WTC11 (cell line): Measurements from ENCODE around the gene SYT1. TPM values are rescaled to one million over a fixed set of nuclear protein-coding genes. Genes with fewer than 3 reads are reported as not detected.

Source experiments
- ATAC-seq: fragments of 200-7000 bp; cut with Tn5 transposase; 2 replicates; pipeline ENCODE4 v1.10.0; 2021; ENCODE audit warnings: mild to moderate bottlenecking, moderate library complexity
- CTCF ChIA-PET: fragments of 300-600 bp; sonication (Branson Sonifier 250); formaldehyde crosslinking; loops from one replicate; lab custom pipeline; 2021; ENCODE audit warnings: antibody characterized with exemption; lab: Charles Lee
- POLR2A ChIA-PET: fragments of 350-600 bp; sonication (Branson Sonifier 250); formaldehyde crosslinking; loops from one replicate; lab custom pipeline; 2021; ENCODE audit warnings: antibody characterized with exemption; lab: Charles Lee
- DNase-seq: peaks from one replicate; pipeline ENCODE4 v3.0.0; 2021; ENCODE audit warnings: low spot score
- H3K27ac Mint-ChIP-seq: 2 replicates; pipeline ENCODE4 v1.8.0; 2021; ENCODE audit warnings: mixed read lengths
- H3K27me3 Mint-ChIP-seq: 2 replicates; pipeline ENCODE4 v1.8.0; 2021; ENCODE audit warnings: low read depth, mild to moderate bottlenecking, moderate library complexity, mixed read lengths
- H3K36me3 Mint-ChIP-seq: 2 replicates; pipeline ENCODE4 v1.8.0; 2021; ENCODE audit warnings: mixed read lengths
- H3K4me1 Mint-ChIP-seq: 2 replicates; pipeline ENCODE4 v1.8.0; 2022; ENCODE audit warnings: mixed read lengths
- H3K4me3 Mint-ChIP-seq: 2 replicates; pipeline ENCODE4 v1.8.0; 2021; ENCODE audit warnings: mild to moderate bottlenecking, moderate library complexity, mixed read lengths
- H3K9me3 Mint-ChIP-seq: 2 replicates; pipeline ENCODE4 v1.8.0; 2021; ENCODE audit warnings: mixed read lengths
- ATF1 ChIP-seq: sonication (generic); formaldehyde crosslinking; IDR thresholded peaks from 2 replicates; pipeline ENCODE4 v1.8.1; 2023; ENCODE audit warnings: mild to moderate bottlenecking, moderate library complexity, missing genetic modification reagents
- CBFB ChIP-seq: sonication (generic); formaldehyde crosslinking; IDR thresholded peaks from 2 replicates; pipeline ENCODE4 v1.8.1; 2022; ENCODE audit warnings: mild to moderate bottlenecking, low read depth, missing genetic modification reagents
- ESRRA ChIP-seq: sonication (generic); formaldehyde crosslinking; IDR thresholded peaks from 2 replicates; pipeline ENCODE4 v1.8.1; 2022; ENCODE audit warnings: mild to moderate bottlenecking, missing genetic modification reagents, borderline replicate concordance
- FOXJ3 ChIP-seq: sonication (generic); formaldehyde crosslinking; IDR thresholded peaks from 2 replicates; pipeline ENCODE4 v1.9.0; 2021; ENCODE audit warnings: missing genetic modification reagents, mild to moderate bottlenecking, borderline replicate concordance
- MXD4 ChIP-seq: fragments of 250-450 bp; sonication (Bioruptor Pico); IDR thresholded peaks from 2 replicates; pipeline ENCODE4 v1.8.0; 2021; ENCODE audit warnings: mild to moderate bottlenecking, moderate library complexity, borderline replicate concordance
- NFE2L1 ChIP-seq: sonication (generic); formaldehyde crosslinking; IDR thresholded peaks from 2 replicates; pipeline ENCODE4 v1.8.1; 2023; ENCODE audit warnings: missing genetic modification reagents
- RORB ChIP-seq: fragments of 250-450 bp; sonication (Bioruptor Pico); IDR thresholded peaks from 2 replicates; pipeline ENCODE4 v1.9.0; 2021; ENCODE audit warnings: mild to moderate bottlenecking
- ZNF219 ChIP-seq: sonication (generic); formaldehyde crosslinking; IDR thresholded peaks from 2 replicates; pipeline ENCODE4 v1.8.0; 2023; ENCODE audit warnings: missing genetic modification reagents, mild to moderate bottlenecking, borderline replicate concordance
- ZNF232 ChIP-seq: sonication (generic); formaldehyde crosslinking; IDR thresholded peaks from 2 replicates; pipeline ENCODE4 v1.8.0; 2022; ENCODE audit warnings: mild to moderate bottlenecking, missing genetic modification reagents
- total RNA-seq: library from RNA; stranded (reverse); gene quantifications from 3 replicates; pipeline ENCODE4 v1.2.3, GENCODE V29; 2021
- TF ChIP-seq, protein P1 (sequence below): fragments of 200-600 bp; IDR thresholded peaks from 2 replicates; pipeline ENCODE4 v1.8.0; 2022; ENCODE audit warnings: antibody characterized with exemption
- TF ChIP-seq, protein P2 (sequence below): fragments of 250-450 bp; sonication (Bioruptor Pico); IDR thresholded peaks from 2 replicates; pipeline ENCODE4 v1.9.0; 2021; ENCODE audit warnings: mild to moderate bottlenecking, borderline replicate concordance
- TF ChIP-seq, protein P3 (sequence below): sonication (generic); formaldehyde crosslinking; IDR thresholded peaks from 2 replicates; pipeline ENCODE4 v1.8.0; 2022; ENCODE audit warnings: mild to moderate bottlenecking, missing genetic modification reagents
- TF ChIP-seq, protein P4 (sequence below): sonication (generic); formaldehyde crosslinking; conservative IDR thresholded peaks from 2 replicates; pipeline ENCODE4 v1.8.1; 2022; ENCODE audit warnings: mild to moderate bottlenecking, missing genetic modification reagents
- TF ChIP-seq, protein P5 (sequence below): sonication (generic); formaldehyde crosslinking; IDR thresholded peaks from 2 replicates; pipeline ENCODE4 v1.8.1; 2022; ENCODE audit warnings: low read depth, mild to moderate bottlenecking, moderate library complexity, missing genetic modification reagents, borderline replicate concordance
- TF ChIP-seq, protein P6 (sequence below): fragments of 250-450 bp; sonication (Bioruptor Pico); IDR thresholded peaks from 2 replicates; pipeline ENCODE4 v1.9.0; 2021; ENCODE audit warnings: mild to moderate bottlenecking
- TF ChIP-seq, protein P7 (sequence below): sonication (generic); formaldehyde crosslinking; IDR thresholded peaks from 2 replicates; pipeline ENCODE4 v1.8.1; 2023; ENCODE audit warnings: mild to moderate bottlenecking, missing genetic modification reagents, moderate library complexity
- TF ChIP-seq, protein P8 (sequence below): sonication (generic); formaldehyde crosslinking; IDR thresholded peaks from 2 replicates; pipeline ENCODE4 v1.8.1; 2023; ENCODE audit warnings: mild to moderate bottlenecking, missing genetic modification reagents, moderate library complexity

SYT1 gene
- total RNA-seq, 1 experiment from 2014 or later, result 45.2 TPM

DNA sequence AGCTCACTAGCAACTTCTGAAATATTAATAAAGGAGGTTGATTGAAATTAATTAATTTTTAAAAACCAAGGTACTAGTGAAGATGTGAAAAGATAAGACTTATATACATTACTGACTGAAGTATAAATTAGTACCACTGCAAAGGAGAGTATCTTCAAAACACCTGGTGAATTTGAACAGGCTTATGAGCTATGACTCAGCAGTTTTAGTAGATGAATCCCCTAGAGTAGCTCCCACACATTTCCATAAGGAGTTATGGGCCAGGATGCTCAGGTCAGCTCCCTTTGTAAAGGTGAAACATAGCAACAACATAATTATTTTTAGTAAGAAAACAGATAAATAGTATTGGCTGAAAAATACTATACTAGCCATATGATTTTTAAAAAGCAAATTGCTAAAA lies 218.6 kb downstream of the SYT1 start:
- Mint-ChIP-seq H3K27me3 (no peaks in the 10 kb centered on the region), H3K4me3 (no peak overlapping the region), H3K36me3 (no peaks in the 10 kb centered on the region), H3K27ac (no peak overlapping the region), H3K4me1 (peaks cover 40% of the 10 kb centered on the region), H3K9me3 (no peaks in the 10 kb centered on the region)
- ATAC-seq (no peak), DNase-seq (no peak)
- ChIA-PET POLR2A (no interaction called here), CTCF (interaction anchor here (1.4 kb wide), 1 partner anchor 37 kb away, joined by 5 read pairs; no protein-coding TSS in a partner anchor)
- TF ChIP-seq, protein P1, sequence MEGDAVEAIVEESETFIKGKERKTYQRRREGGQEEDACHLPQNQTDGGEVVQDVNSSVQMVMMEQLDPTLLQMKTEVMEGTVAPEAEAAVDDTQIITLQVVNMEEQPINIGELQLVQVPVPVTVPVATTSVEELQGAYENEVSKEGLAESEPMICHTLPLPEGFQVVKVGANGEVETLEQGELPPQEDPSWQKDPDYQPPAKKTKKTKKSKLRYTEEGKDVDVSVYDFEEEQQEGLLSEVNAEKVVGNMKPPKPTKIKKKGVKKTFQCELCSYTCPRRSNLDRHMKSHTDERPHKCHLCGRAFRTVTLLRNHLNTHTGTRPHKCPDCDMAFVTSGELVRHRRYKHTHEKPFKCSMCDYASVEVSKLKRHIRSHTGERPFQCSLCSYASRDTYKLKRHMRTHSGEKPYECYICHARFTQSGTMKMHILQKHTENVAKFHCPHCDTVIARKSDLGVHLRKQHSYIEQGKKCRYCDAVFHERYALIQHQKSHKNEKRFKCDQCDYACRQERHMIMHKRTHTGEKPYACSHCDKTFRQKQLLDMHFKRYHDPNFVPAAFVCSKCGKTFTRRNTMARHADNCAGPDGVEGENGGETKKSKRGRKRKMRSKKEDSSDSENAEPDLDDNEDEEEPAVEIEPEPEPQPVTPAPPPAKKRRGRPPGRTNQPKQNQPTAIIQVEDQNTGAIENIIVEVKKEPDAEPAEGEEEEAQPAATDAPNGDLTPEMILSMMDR, result no peak
- peak; percentile 67; the same call in 1 of the 2 replicates for TF ChIP-seq NFE2L1

DNA sequence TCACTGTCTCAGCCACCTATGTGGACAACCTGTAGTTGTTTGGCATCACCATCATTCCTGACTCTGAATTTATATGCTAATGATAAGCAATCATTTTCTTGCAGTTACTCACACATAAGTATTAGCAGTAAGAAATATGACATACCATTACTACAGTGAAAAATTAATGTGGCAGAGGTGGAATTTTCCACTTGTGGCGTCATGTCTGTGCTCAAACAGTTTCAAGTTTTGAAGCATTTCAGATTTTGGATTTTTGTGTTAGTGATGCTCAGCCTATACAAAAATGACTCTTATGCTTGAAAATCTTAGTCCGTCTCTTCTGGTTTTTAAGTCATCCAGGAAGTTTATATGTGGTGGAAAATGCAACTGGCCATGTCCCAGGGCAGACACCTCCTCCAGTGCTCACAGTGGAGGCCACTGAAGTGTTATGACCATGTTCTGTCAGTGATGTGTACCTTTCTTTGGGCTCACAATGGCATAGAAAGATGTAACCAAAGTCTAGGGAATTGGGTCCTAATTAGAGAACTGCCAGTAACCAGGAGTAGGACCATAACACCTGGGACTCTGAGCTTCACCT lies 220.6 kb downstream of the SYT1 start:
- H3K4me1 Mint-ChIP-seq, result peaks cover 53% of the 10 kb centered on the region
- H3K9me3 Mint-ChIP-seq, result no peaks in the 10 kb centered on the region
- no peak; the same call in 1 of the 2 replicates for ATAC-seq
- POLR2A ChIA-PET, result no interaction called here
- peak overlapping the region; percentile 89; the same call in 1 of the 2 replicates for H3K27ac Mint-ChIP-seq
- CTCF ChIA-PET, result no interaction called here
- H3K4me3 Mint-ChIP-seq, result peak overlapping the region; percentile 2; the same call in 1 of the 2 replicates
- H3K36me3 Mint-ChIP-seq, result no peaks in the 10 kb centered on the region
- H3K27me3 Mint-ChIP-seq, result no peaks in the 10 kb centered on the region
- no peak for DNase-seq
- TF ChIP-seq, protein P2, sequence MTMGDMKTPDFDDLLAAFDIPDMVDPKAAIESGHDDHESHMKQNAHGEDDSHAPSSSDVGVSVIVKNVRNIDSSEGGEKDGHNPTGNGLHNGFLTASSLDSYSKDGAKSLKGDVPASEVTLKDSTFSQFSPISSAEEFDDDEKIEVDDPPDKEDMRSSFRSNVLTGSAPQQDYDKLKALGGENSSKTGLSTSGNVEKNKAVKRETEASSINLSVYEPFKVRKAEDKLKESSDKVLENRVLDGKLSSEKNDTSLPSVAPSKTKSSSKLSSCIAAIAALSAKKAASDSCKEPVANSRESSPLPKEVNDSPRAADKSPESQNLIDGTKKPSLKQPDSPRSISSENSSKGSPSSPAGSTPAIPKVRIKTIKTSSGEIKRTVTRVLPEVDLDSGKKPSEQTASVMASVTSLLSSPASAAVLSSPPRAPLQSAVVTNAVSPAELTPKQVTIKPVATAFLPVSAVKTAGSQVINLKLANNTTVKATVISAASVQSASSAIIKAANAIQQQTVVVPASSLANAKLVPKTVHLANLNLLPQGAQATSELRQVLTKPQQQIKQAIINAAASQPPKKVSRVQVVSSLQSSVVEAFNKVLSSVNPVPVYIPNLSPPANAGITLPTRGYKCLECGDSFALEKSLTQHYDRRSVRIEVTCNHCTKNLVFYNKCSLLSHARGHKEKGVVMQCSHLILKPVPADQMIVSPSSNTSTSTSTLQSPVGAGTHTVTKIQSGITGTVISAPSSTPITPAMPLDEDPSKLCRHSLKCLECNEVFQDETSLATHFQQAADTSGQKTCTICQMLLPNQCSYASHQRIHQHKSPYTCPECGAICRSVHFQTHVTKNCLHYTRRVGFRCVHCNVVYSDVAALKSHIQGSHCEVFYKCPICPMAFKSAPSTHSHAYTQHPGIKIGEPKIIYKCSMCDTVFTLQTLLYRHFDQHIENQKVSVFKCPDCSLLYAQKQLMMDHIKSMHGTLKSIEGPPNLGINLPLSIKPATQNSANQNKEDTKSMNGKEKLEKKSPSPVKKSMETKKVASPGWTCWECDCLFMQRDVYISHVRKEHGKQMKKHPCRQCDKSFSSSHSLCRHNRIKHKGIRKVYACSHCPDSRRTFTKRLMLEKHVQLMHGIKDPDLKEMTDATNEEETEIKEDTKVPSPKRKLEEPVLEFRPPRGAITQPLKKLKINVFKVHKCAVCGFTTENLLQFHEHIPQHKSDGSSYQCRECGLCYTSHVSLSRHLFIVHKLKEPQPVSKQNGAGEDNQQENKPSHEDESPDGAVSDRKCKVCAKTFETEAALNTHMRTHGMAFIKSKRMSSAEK (CRISPR knock-in tag), result no peak
- no peak for TF ChIP-seq CBFB (CRISPR knock-in tag)
- TF ChIP-seq, protein P3, sequence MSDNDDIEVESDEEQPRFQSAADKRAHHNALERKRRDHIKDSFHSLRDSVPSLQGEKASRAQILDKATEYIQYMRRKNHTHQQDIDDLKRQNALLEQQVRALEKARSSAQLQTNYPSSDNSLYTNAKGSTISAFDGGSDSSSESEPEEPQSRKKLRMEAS (CRISPR knock-in tag), result no peak
- TF ChIP-seq ZNF219 (CRISPR knock-in tag), result no peak
- TF ChIP-seq ATF1 (CRISPR knock-in tag), result no peak
- TF ChIP-seq, protein P1, result no peak
- TF ChIP-seq ZNF232, result no peak
- TF ChIP-seq, protein P4, sequence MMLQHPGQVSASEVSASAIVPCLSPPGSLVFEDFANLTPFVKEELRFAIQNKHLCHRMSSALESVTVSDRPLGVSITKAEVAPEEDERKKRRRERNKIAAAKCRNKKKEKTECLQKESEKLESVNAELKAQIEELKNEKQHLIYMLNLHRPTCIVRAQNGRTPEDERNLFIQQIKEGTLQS (CRISPR knock-in tag), result no peak
- TF ChIP-seq, protein P5, sequence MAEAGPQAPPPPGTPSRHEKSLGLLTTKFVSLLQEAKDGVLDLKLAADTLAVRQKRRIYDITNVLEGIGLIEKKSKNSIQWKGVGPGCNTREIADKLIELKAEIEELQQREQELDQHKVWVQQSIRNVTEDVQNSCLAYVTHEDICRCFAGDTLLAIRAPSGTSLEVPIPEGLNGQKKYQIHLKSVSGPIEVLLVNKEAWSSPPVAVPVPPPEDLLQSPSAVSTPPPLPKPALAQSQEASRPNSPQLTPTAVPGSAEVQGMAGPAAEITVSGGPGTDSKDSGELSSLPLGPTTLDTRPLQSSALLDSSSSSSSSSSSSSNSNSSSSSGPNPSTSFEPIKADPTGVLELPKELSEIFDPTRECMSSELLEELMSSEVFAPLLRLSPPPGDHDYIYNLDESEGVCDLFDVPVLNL (CRISPR knock-in tag), result no peak
- TF ChIP-seq ESRRA, result no peak
- TF ChIP-seq, protein P6, sequence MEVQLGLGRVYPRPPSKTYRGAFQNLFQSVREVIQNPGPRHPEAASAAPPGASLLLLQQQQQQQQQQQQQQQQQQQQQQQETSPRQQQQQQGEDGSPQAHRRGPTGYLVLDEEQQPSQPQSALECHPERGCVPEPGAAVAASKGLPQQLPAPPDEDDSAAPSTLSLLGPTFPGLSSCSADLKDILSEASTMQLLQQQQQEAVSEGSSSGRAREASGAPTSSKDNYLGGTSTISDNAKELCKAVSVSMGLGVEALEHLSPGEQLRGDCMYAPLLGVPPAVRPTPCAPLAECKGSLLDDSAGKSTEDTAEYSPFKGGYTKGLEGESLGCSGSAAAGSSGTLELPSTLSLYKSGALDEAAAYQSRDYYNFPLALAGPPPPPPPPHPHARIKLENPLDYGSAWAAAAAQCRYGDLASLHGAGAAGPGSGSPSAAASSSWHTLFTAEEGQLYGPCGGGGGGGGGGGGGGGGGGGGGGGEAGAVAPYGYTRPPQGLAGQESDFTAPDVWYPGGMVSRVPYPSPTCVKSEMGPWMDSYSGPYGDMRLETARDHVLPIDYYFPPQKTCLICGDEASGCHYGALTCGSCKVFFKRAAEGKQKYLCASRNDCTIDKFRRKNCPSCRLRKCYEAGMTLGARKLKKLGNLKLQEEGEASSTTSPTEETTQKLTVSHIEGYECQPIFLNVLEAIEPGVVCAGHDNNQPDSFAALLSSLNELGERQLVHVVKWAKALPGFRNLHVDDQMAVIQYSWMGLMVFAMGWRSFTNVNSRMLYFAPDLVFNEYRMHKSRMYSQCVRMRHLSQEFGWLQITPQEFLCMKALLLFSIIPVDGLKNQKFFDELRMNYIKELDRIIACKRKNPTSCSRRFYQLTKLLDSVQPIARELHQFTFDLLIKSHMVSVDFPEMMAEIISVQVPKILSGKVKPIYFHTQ (CRISPR knock-in tag), result no peak
- TF ChIP-seq RORB (CRISPR knock-in tag), result no peak
- no peak for TF ChIP-seq MXD4 (CRISPR knock-in tag)
- no peak for TF ChIP-seq FOXJ3 (CRISPR knock-in tag)
- TF ChIP-seq, protein P7, sequence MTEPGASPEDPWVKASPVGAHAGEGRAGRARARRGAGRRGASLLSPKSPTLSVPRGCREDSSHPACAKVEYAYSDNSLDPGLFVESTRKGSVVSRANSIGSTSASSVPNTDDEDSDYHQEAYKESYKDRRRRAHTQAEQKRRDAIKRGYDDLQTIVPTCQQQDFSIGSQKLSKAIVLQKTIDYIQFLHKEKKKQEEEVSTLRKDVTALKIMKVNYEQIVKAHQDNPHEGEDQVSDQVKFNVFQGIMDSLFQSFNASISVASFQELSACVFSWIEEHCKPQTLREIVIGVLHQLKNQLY (CRISPR knock-in tag), result no peak
- TF ChIP-seq, protein P8, sequence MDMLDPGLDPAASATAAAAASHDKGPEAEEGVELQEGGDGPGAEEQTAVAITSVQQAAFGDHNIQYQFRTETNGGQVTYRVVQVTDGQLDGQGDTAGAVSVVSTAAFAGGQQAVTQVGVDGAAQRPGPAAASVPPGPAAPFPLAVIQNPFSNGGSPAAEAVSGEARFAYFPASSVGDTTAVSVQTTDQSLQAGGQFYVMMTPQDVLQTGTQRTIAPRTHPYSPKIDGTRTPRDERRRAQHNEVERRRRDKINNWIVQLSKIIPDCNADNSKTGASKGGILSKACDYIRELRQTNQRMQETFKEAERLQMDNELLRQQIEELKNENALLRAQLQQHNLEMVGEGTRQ (CRISPR knock-in tag), result no peak
